Measurements from ENCODE around the gene B3GNT8. TPM values are rescaled to one million over a fixed set of nuclear protein-coding genes. Genes with fewer than 3 reads are reported as not detected.

B3GNT8 gene
- total RNA-seq, 2 experiments from 2014 or later = 0.58 to 1.2 TPM

GRCh38 chr19:41439441-41440222 lies 12.5 kb upstream of the B3GNT8 start, which contains the start of gene DMAC2:
Gene DMAC2 (minus strand): TSS chr19:41439912. CDS start chr19:41439899, 13 bp downstream.
- peak; percentile 65 for TF ChIP-seq CTCF (IDR thresholded peaks at IDR 0.05)
- H3K4me3 Mint-ChIP-seq = no peak within 1 kb of the TSS

GRCh38 chr19:41437944-41438574 lies 10.9 kb upstream of the B3GNT8 start:
- ATAC-seq (ENCODE audit: poor library complexity) = no peak
- H3K36me3 Mint-ChIP-seq (ENCODE audit: low read depth) = peaks cover 19% of the 10 kb centered on the region
- no peak for TF ChIP-seq CTCF (IDR thresholded peaks at IDR 0.05)

More at GRCh38 chr19:41439441-41440222, 12.5 kb upstream of the B3GNT8 start, which contains the start of gene DMAC2:
- DNase-seq (peak; percentile 86 to 97 (median 93)), ATAC-seq (ENCODE audit: poor library complexity) (peak; percentile 99)
- Mint-ChIP-seq H3K27me3 (peaks cover 13% of the 10 kb centered on the region), H3K4me1 (ENCODE audit: low read depth) (no peaks in the 10 kb centered on the region), H3K9me3 (no peaks in the 10 kb centered on the region), H3K27ac (no peak within 1 kb of the TSS), H3K36me3 (ENCODE audit: low read depth) (peaks cover 13% of the 10 kb centered on the region)
- peaks cover 16% of the 10 kb centered on the region for H3K4me1 ChIP-seq (ENCODE audit: insufficient read depth, low read length)
- CTCF ChIA-PET = interaction anchor here (0.7 to 2.2 kb wide), 13 partner anchors 9 to 974 kb away, joined by 3 to 16 read pairs (median 4); partner anchors contain the start of gene B9D2
- no peaks in the 10 kb centered on the region for H3K27me3 ChIP-seq (ENCODE audit: control insufficient read depth in 1 of 2, insufficient read depth in 2 of 2, low read length in 2 of 2)
- H3K36me3 ChIP-seq (ENCODE audit: insufficient read depth, low read length) = peaks cover 12% of the 10 kb centered on the region
- intact Hi-C loops (cut with DNase I, micrococcal nuclease) = loop anchor here in 1 of 2 experiments (1.0 to 10.0 kb wide), 7 partner anchors 42 to 1095 kb away; partner anchors contain the start of genes B9D2, BCKDHA, C19orf47 and CCDC97
- peak within 1 kb of the TSS; percentile 60 to 77 for H3K27ac ChIP-seq (ENCODE audit: low read depth in 1 of 2, low read length in 2 of 2)
- H3K9me3 ChIP-seq (ENCODE audit: control insufficient read depth in 1 of 2, insufficient read depth in 1 of 2, low read length in 2 of 2) = no peaks in the 10 kb centered on the region
- POLR2A ChIA-PET = interaction anchor here (0.5 to 3.7 kb wide), 18 partner anchors 9 to 803 kb away, joined by 3 to 20 read pairs (median 4); partner anchors contain the start of genes B9D2, GSK3A, HNRNPUL1 and TGFB1
- H3K4me3 ChIP-seq (ENCODE audit: low read length) = peak within 1 kb of the TSS; percentile 90

GRCh38 chr19:41436674-41436951 lies 9.4 kb upstream of the B3GNT8 start:
- Histone ChIP-seq H3K9me3 (ENCODE audit: control insufficient read depth in 1 of 2, insufficient read depth in 1 of 2, low read length in 2 of 2) (no peaks in the 10 kb centered on the region), H3K4me1 (ENCODE audit: insufficient read depth, low read length) (peaks cover 17% of the 10 kb centered on the region), H3K27me3 (ENCODE audit: control insufficient read depth in 1 of 2, insufficient read depth in 2 of 2, low read length in 2 of 2) (no peaks in the 10 kb centered on the region), H3K36me3 (ENCODE audit: insufficient read depth, low read length) (peaks cover 31% of the 10 kb centered on the region), H3K27ac (ENCODE audit: low read depth in 1 of 2, low read length in 2 of 2) (no peak overlapping the region), H3K4me3 (ENCODE audit: low read length) (no peak overlapping the region)
- no peak for TF ChIP-seq CTCF (IDR thresholded peaks at IDR 0.05)
- intact Hi-C loops (cut with DNase I, micrococcal nuclease) = loop anchor here in 1 of 2 experiments (5.0 to 10.0 kb wide), 2 partner anchors 124 to 1092 kb away; partner anchors contain the start of genes C19orf47, CCDC97 and PLD3
- ChIA-PET CTCF (no interaction called here), POLR2A (no interaction called here)
- no peaks in the 10 kb centered on the region for H3K9me3 Mint-ChIP-seq
- peak overlapping the region; percentile 46 for H3K4me3 Mint-ChIP-seq
- peaks cover 34% of the 10 kb centered on the region for H3K36me3 Mint-ChIP-seq (ENCODE audit: low read depth)
- no peak overlapping the region for H3K27ac Mint-ChIP-seq
- ATAC-seq (ENCODE audit: poor library complexity) (no peak), DNase-seq (no peak)
- H3K27me3 Mint-ChIP-seq = no peaks in the 10 kb centered on the region
- H3K4me1 Mint-ChIP-seq (ENCODE audit: low read depth) = no peaks in the 10 kb centered on the region

More at GRCh38 chr19:41437944-41438574, 10.9 kb upstream of the B3GNT8 start:
- H3K4me3 ChIP-seq (ENCODE audit: low read length) = no peak overlapping the region
- no peaks in the 10 kb centered on the region for H3K27me3 ChIP-seq (ENCODE audit: control insufficient read depth in 1 of 2, insufficient read depth in 2 of 2, low read length in 2 of 2)
- Mint-ChIP-seq H3K27ac (no peak overlapping the region), H3K9me3 (no peaks in the 10 kb centered on the region), H3K27me3 (peaks cover under 1% of the 10 kb centered on the region), H3K4me3 (peak overlapping the region; percentile 77), H3K4me1 (ENCODE audit: low read depth) (no peaks in the 10 kb centered on the region)
- intact Hi-C loops (cut with DNase I, micrococcal nuclease) = loop anchor here in 1 of 2 experiments (2.0 to 10.0 kb wide), 3 partner anchors 73 to 1093 kb away; partner anchors contain the start of genes B9D2, C19orf47, CCDC97 and PLD3
- peaks cover 16% of the 10 kb centered on the region for H3K4me1 ChIP-seq (ENCODE audit: insufficient read depth, low read length)
- ChIA-PET CTCF (no interaction called here), POLR2A (interaction anchor here (1.2 to 3.7 kb wide), 2 partner anchors 86 to 174 kb away, joined by 3 to 16 read pairs; partner anchors contain the start of gene HNRNPUL1)
- no peaks in the 10 kb centered on the region for H3K9me3 ChIP-seq (ENCODE audit: control insufficient read depth in 1 of 2, insufficient read depth in 1 of 2, low read length in 2 of 2)
- no peak overlapping the region for H3K27ac ChIP-seq (ENCODE audit: low read depth in 1 of 2, low read length in 2 of 2)
- peaks cover 17% of the 10 kb centered on the region for H3K36me3 ChIP-seq (ENCODE audit: insufficient read depth, low read length)
- DNase-seq = no peak

Measured in CD4-positive, alpha-beta T cell (primary cell).